Testis (tissue), 2 donors: ENCODE data around the gene SMAD4.

Experiments used
- CTCF ChIP-seq, 3 experiments: fragments of 450-650 bp in 2 of 3; fragments of 200-600 bp in 1 of 3; sonication (generic) in 1 of 3; IDR thresholded peaks; one replicate each; pipeline ENCODE4 v1.5.1; 2016 to 2019; ENCODE audit warnings: antibody characterized with exemption in 3 of 3, mild to moderate bottlenecking in 2 of 3, moderate library complexity in 1 of 3
- POLR2A ChIP-seq: fragments of 450-650 bp; IDR thresholded peaks from one replicate; pipeline ENCODE4 v1.6.1; 2017; ENCODE audit warnings: antibody characterized with exemption, mild to moderate bottlenecking, moderate library complexity

- no peak for TF ChIP-seq POLR2A
- TF ChIP-seq CTCF (IDR thresholded peaks at IDR 0.05): no peak
Observed at GRCh38 chr18:51021226-51021965, 8.6 kb upstream of the SMAD4 start.
